OCI-LY1 (cell line): Measurements from ENCODE around the gene MAPKBP1.

Experiments
- EZH2 ChIP-seq: fragments of 200-600 bp; sonication (generic), shearing (Covaris generic); IDR thresholded peaks from 2 replicates; pipeline ENCODE4 v1.8.0; 2017; ENCODE audit warnings: borderline replicate concordance, mixed run types, mild to moderate bottlenecking, antibody characterized with exemption, low read length, moderate library complexity, mixed read lengths
- TF ChIP-seq, protein P1 (sequence below): fragments of 200-600 bp; sonication (generic), shearing (Covaris generic); IDR thresholded peaks from 2 replicates; pipeline ENCODE4 v1.5.1; 2017; ENCODE audit warnings: mild to moderate bottlenecking, antibody characterized with exemption, low read length, moderate library complexity, mixed read lengths

DNA sequence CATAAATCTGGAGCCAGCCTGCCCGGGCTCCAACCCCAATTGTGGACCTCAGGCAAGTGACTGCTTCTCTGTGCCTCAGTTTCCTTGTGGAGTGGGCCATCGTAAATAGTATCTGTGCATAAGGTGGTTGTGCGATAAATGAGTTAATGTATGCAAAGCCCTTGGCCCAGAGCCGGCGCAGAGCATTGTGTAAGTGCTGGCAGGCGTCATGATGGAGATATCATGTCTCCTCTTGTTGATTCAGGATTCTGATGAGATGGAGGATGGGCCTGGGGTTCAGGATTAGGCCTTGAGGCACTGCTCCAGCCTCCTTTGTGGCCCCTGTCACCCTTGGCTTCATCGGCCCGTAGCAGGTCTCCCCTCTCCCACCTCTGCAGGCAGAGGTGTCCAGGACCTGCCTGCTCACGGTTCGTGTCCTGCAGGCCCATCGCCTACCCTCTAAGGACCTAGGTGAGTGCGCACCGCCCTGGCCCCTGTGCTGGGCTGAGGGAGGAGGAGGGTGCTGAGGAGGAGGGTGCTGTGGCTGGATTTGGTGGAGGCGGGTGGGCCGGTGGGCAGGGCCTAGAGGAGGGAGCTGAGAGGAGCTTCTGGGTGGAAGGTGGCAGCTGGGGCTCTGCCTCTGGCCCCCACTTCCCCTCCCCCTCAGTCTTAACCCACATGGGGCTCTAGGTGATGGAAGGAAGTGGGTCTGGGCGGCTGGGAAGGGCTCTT is 65.7 kb downstream of the MAPKBP1 start:
- TF ChIP-seq, protein P1, sequence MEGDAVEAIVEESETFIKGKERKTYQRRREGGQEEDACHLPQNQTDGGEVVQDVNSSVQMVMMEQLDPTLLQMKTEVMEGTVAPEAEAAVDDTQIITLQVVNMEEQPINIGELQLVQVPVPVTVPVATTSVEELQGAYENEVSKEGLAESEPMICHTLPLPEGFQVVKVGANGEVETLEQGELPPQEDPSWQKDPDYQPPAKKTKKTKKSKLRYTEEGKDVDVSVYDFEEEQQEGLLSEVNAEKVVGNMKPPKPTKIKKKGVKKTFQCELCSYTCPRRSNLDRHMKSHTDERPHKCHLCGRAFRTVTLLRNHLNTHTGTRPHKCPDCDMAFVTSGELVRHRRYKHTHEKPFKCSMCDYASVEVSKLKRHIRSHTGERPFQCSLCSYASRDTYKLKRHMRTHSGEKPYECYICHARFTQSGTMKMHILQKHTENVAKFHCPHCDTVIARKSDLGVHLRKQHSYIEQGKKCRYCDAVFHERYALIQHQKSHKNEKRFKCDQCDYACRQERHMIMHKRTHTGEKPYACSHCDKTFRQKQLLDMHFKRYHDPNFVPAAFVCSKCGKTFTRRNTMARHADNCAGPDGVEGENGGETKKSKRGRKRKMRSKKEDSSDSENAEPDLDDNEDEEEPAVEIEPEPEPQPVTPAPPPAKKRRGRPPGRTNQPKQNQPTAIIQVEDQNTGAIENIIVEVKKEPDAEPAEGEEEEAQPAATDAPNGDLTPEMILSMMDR = no peak
- no peak for TF ChIP-seq EZH2
